GM19328 (cell line): ENCODE measurements around the gene MT1B.

Experiments used
- ATAC-seq: cut with Tn5 transposase; IDR thresholded peaks from one replicate; pipeline ENCODE4 v1.9.1; 2021; ENCODE audit warnings: mild to moderate bottlenecking, moderate library complexity; ENCODE audit not compliant: unreplicated experiment

The MT1B gene

DNA sequence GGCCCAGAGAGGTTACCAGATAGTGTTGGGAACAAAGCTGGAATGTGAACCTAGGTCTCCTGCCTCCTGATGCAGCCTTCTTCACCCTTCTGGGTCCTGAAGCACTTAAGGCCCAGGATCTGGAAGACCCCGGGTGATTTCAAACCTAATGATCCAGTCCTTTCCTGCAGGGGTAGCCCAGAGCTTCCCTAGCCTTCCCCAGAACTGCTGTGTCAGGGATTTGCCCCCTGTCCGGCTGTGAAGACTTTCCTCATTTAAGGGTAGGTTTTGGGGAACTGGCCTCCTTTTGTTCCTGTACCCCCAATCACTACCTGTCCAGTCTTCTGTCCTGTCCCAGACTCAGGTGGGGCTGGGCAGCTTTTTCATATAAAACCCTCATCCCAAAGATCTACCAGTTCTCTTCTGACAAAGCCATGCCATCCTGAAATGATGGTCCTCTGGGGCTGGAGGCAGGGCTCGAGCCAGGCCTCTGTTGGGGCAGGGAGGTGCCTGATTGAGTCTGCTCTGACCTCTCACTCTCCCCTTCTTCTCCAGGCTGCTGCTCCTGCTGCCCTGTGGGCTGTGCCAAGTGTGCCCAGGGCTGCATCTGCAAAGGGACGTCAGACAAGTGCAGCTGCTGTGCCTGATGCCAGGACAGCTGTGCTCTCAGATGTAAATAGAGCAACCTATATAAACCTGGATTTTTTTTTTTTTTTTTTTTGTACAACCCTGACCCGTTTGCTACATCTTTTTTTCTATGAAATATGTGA lies 31.9 kb downstream of the MT1B start:
- ATAC-seq: no peak

DNA sequence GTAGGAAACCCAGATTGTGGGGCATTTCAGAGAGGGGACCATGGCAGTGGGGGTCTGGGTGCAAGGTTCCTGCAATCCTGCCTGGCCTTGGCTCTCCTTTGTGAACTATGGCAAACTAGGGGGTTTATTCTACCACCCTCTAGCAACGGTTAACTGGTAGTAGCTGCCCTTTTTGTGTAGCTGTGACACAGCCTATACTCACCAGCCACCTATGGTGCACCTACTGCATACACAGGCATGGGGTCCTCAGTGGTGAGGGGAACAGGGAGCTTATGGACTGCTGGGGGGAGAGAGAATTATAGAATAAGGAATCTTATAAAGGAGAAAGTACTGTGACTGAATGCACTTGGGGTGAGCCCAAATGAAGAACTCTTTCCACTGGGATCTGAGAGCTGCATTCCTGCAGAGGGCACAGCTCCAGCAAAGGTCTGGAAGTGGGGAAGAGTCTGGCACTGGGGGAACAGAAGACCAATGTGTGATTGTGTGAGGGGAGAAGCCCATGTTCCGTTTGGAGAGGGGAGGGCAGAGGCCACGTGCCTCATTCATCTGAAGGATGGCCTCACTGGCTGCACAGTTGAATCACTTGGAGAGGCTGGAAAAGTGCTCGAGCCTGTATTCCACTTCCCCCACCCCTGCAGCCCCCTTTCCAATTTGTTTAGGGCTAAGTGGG lies 32.7 kb downstream of the MT1B start:
- ATAC-seq: no peak

DNA sequence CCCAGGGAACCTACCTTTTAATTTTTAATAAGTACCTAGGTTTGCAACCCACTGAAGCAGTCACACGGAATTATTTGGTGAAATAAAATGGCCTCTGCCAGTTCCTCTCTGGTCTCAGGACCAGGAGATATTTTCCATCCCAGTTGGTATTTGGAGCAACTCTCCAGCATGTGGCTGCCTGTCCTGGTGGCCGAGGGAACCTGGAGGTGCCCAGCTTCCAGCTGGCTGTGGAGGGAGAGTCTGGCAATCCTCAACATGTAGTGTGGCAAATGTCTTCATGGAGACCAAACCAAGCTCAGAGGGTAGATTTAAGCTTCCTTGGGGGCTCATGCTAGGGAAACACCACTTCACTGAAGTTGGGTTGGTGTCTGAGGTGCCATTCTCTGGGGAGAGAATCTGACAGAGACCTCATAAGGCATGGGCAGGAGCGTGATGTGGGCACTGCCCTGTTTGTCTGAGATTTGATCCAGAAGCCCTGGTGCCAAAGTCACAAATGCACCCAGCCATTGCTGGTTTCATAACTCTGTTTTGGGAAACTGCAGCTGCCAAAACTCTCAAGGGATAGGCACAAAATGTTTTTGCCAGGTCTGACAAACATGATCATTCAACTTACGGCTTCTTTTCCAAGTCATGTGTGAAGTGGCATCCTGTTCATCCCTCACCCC lies 33.4 kb downstream of the MT1B start:
- ATAC-seq: no peak

DNA sequence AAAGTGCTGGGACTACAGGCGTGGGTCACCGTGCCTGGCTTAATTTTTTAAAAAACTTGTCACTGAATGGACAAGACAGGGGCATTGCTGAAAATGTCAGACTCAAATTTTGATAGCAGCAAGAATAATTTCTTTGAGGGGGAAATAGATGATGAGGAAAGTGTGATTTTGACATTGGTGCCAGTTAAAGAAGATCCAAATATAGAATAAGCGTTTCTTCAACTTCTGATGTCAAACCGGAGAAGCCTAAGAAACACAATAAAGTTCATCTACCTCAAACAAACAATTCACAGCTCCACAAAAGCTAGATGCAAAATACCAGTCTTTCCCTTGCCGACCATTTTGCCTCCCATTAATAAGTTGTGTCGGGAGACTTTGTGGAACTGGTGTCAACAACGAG lies 35.1 kb downstream of the MT1B start:
- ATAC-seq: no peak

DNA sequence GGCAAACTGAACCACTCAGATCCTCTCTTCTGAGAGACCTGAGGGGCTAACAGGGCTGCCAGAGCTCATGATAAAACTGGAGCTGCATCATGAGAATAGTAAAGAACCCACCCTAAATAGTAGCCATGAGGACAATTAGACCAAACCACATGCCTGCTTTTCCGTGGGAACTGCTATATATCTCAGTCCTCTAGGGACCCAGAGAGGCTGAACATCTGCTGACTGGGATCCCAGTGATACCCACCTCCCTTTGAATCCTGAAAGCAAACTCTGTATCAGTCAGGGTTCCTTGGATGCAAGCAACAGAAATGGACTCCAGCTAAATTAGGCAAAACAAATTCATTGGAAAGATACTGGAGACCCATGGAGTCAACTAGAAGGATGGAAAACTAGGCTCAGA lies 37.1 kb downstream of the MT1B start:
- ATAC-seq: no peak

DNA sequence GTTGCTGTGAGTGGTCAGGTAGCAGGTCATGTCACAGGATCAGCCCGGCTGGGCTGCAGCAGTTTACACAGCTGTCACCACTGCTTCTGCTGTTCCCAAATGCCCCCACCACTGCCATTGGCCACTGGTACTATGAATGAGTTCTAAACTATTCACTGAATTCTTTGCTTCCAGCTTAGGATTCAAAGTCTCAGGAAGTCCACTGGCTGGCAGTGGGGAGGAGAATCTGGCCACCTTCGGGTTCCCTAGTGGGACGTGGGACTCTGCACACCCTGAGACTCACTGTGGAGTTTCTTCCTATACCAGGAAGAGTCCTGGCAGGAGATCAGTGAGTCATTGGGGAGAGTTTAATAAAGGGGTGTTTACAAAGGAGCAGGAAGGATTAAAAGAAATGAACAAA lies 37.5 kb downstream of the MT1B start:
- no peak for ATAC-seq

DNA sequence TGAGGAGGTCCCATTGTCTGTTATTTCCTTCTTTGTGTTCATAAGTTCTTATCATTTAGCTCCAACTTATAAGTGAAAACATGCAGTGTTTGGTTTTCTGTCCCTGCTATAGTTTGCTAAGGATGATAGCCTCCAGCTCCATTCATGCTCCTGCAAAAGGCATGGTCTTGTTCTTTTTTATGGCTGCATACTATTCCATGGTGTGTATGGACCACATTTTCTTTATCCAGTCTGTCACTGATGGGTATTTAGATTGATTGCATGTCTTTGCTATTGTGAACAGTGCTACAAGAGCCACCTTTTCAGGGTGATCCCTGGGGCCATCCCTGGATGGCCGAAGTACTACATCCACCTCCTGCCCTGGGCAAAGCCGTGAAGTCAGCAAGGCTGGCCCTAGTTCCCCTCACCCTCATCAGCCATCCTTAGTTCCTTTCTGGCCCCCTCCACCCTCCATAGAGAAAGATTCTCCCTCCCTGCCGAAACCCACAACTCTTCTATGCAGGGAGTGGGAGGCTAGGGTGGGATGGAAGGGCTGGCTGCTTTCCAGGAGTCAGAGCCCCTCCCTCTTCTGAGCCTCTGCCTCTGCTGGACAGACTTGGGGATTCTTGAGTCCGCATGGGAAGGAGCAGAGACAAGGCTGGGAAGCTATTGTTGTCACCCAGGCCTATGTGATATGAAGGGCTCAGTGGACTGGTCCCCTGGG lies 38.9 kb downstream of the MT1B start:
- ATAC-seq: no peak

DNA sequence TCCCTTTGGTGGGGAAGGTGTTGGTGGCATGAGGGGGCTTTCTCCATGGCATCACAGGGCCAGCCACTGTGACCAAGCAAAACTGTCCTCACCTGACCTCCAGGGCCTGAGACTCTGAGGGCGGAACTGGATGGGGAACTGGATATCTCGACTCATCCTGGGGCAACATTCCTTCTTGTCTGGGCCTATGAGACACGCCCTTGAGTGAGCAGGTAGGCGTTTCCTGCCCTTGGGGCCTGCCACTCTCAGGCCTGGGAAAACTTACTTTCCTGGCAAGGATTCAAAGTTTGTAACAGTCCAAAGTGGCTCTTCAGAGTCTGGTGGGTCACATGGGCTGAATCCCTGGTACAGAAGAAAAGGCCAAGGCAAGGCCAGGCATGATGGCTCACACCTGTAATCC lies 40.2 kb downstream of the MT1B start:
- no peak for ATAC-seq

DNA sequence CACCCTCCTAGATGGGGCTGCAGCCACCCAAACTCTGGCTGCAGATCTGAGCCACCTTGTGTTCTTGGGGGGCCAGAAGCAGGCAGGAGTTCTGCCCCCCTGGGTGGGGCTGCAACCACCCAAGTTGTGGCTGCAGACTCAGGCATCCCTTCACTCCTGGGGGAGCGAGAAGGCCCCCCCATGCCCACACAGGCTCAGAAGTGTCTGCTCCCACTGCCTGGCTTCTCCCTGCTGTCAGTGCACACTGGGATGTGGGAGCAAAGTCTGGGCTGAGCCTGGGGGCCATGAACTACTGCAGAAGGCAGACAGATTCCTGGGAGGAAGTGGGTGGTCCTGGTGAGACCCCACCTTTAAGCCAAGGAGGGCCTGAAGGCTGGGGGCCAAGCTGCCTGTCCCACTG lies 43.6 kb downstream of the MT1B start:
- no peak for ATAC-seq

DNA sequence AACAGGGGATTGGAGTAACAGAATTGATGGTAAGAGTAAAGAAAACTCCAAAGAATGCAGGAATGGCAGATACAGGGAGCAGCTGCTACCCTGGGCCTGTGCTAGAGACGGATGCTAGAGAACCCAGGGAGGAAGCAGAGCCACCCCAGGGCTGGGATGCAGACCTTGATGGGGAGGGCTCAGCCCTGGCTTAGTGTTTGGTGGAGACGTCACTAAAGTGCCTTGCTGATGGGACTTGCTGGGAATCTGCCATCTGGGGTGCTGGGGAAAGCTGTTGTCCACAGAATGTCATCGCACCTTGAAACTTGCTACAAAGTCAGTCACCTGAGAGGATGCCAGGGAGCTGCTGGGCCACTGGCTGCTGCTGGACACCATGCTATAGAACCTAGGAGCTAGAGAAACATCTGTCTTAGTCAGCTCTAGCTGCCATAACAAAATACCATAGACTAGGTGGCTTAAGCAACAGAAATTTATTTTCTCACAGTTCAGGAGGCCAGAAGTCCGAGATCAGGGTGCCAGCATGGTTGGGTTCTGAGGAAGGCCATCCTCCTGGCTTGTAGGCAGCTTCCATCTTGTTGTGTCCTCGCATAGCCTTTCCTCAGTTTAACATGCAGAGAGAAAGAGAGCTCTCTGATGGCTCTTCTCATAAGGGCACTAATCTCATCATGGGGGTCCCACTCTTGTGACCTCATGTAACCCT lies 45.9 kb downstream of the MT1B start:
- ATAC-seq: no peak

DNA sequence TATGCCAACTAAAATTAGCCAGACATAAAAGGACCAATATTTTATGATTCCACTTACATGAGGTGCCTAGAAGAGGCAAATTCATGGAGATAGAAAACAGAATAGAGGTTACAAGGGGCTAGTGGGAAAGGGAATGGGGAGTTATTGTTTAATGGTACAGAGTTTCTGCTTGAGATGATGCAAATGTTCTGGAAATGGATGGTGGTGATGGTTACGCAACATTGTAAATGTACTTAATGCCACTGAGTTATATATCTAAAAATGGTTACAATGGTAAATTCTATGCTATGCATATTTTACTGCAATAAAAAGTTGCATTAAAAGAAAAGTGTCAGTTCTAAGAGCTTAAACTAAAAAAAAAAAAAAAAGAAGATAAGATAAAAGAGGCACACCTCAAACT lies 48.5 kb downstream of the MT1B start:
- no peak for ATAC-seq

DNA sequence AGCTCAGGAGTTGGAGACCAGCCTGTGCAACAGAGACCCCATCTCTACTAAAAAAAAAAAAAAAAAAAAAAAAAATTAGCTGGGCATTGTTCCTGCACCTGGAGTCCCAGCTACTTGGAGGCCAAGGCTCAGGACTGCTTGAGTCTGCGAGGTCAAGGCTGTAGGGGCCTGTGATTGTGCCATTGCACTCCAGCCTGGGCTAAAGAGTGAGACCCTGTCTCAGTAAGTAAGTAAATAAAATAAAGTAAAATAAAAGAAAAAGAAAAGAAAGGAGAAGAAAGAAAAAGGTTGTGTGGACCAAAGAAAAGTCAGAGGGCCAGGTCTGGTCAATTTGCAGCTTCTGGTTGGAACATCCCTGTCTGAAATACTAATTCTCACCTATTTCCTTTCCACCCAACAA lies 48.9 kb downstream of the MT1B start:
- no peak for ATAC-seq

DNA sequence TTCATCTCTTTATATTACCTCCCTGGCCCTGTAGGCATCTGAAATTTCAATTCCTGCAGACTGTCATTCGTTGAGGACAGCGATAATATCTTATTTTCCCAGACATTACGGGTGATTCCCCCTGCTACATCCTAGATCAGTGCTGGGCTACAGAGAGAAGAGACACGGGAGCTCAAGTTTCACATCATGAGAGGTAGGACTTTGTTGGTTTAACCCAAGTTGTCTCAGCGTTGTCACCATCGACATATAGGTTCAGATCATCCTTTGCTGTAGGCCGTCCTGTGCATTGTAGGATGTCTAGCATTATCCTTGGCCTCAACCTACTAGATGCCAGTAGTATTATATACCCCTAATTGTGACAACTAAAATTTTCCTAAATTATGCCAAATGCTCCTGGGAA lies 49.8 kb downstream of the MT1B start:
- no peak for ATAC-seq
